Daoy (cell line): ENCODE results near the gene ZNF211. TPM values are rescaled to one million over a fixed set of nuclear protein-coding genes. Genes with fewer than 3 reads are reported as not detected.

Experiments
- DNase-seq: peaks from one replicate; pipeline ENCODE4 v3.0.0-alpha.2; 2015; ENCODE audit warnings: low read depth
- total RNA-seq: library from RNA; depleted of rRNA; stranded (reverse); fragments of >200 nt; shearing (Covaris generic); gene quantifications from 2 replicates; pipeline ENCODE4 v1.2.3, GENCODE V29; 2014; rRNA removed

The ZNF211 gene
- 7.4 and 9.8 TPM in 2 replicates for total RNA-seq

GRCh38 chr19:57632987-57633831, at the start of gene ZNF211:
Gene ZNF211, plus strand, starts transcription at chr19:57633168. Its CDS starts 179 bp downstream, at chr19:57633347.
- DNase-seq: peak; percentile 94

GRCh38 chr19:57583521-57584416, 49.2 kb upstream of the ZNF211 start, which contains the start of gene ZIK1:
Gene ZIK1, plus strand, starts transcription at chr19:57584145. Its CDS starts 212 bp downstream, at chr19:57584357.
- DNase-seq: peak; percentile 96

GRCh38 chr19:57587529-57587928, 45.4 kb upstream of the ZNF211 start:
- DNase-seq: peak; percentile 72

- no peak for DNase-seq
These were observed 33.6 kb upstream of the ZNF211 start for GRCh38 chr19:57599377-57599760.

GRCh38 chr19:57599761-57600383, 33.1 kb upstream of the ZNF211 start, which contains the start of gene ZNF530:
Gene ZNF530, plus strand, starts transcription at chr19:57599885. Its CDS starts 4,461 bp downstream, at chr19:57604346.
- peak; percentile 96 for DNase-seq

- no peak for DNase-seq
These were observed 26.0 kb upstream of the ZNF211 start for GRCh38 chr19:57606931-57607330.

GRCh38 chr19:57611113-57611512, 21.9 kb upstream of the ZNF211 start:
- no peak for DNase-seq

GRCh38 chr19:57613941-57614743, 18.8 kb upstream of the ZNF211 start, which contains the start of gene ZNF134:
Gene ZNF134, plus strand, starts transcription at chr19:57614242. Its CDS starts 5,227 bp downstream, at chr19:57619469.
- DNase-seq: peak; percentile 90

GRCh38 chr19:57615346-57615745, 17.6 kb upstream of the ZNF211 start:
- no peak for DNase-seq

GRCh38 chr19:57620673-57621348, 12.2 kb upstream of the ZNF211 start:
- no peak for DNase-seq

GRCh38 chr19:57623091-57623490, 9.9 kb upstream of the ZNF211 start:
- no peak for DNase-seq

GRCh38 chr19:57633832-57634131, 814 bp downstream of the ZNF211 start:
- DNase-seq: no peak

GRCh38 chr19:57637379-57637778, 4.4 kb downstream of the ZNF211 start:
- DNase-seq: no peak

- DNase-seq: no peak
These were observed 8.8 kb downstream of the ZNF211 start for GRCh38 chr19:57641715-57642234.

- no peak for DNase-seq
These were observed 9.6 kb downstream of the ZNF211 start for GRCh38 chr19:57642396-57643046.

GRCh38 chr19:57643734-57644133, 10.8 kb downstream of the ZNF211 start:
- no peak for DNase-seq

GRCh38 chr19:57648331-57649003, 15.5 kb downstream of the ZNF211 start:
- DNase-seq: no peak

- DNase-seq: no peak
These were observed 18.7 kb downstream of the ZNF211 start for GRCh38 chr19:57651654-57651996.

GRCh38 chr19:57653689-57654088, 20.7 kb downstream of the ZNF211 start:
- DNase-seq: no peak
